Fibroblast of pulmonary artery (primary cell): ENCODE data around the gene KSR2.

Experiments
- DNase-seq: peaks from one replicate; pipeline ENCODE4 v3.0.0-alpha.2; 2010; ENCODE audit warnings: low read depth
- H3K4me3 ChIP-seq: replicated peaks from 2 replicates; pipeline ENCODE4 v1.5.1; 2011; ENCODE audit warnings: low read depth, mild to moderate bottlenecking, control low read depth, low read length, moderate library complexity
- CTCF ChIP-seq: IDR thresholded peaks from 2 replicates; pipeline ENCODE4 v1.5.1; 2011; ENCODE audit warnings: mild to moderate bottlenecking, control low read depth, low read length, inconsistent platforms; ENCODE audit errors: missing control alignments

KSR2 gene

GRCh38 chr12:117985182-117985581, 16.4 kb upstream of the KSR2 start:
- no peak for TF ChIP-seq CTCF
- no peak overlapping the region for H3K4me3 ChIP-seq
- no peak for DNase-seq

GRCh38 chr12:117981267-117981666, 12.5 kb upstream of the KSR2 start:
- TF ChIP-seq CTCF = no peak
- no peak overlapping the region for H3K4me3 ChIP-seq
- no peak for DNase-seq

GRCh38 chr12:117980616-117981015, 11.8 kb upstream of the KSR2 start:
- DNase-seq = no peak
- H3K4me3 ChIP-seq = no peak overlapping the region
- no peak for TF ChIP-seq CTCF

GRCh38 chr12:117977373-117977772, 8.6 kb upstream of the KSR2 start:
- no peak overlapping the region for H3K4me3 ChIP-seq
- TF ChIP-seq CTCF = no peak
- DNase-seq = no peak

GRCh38 chr12:117975006-117975405, 6.2 kb upstream of the KSR2 start:
- H3K4me3 ChIP-seq = no peak overlapping the region
- TF ChIP-seq CTCF = no peak
- DNase-seq = no peak

- no peak overlapping the region for H3K4me3 ChIP-seq
- DNase-seq = no peak
- TF ChIP-seq CTCF = no peak
These were observed 3.5 kb upstream of the KSR2 start for GRCh38 chr12:117972301-117972700.

GRCh38 chr12:117970334-117970733, 1.5 kb upstream of the KSR2 start:
- TF ChIP-seq CTCF = no peak
- DNase-seq = no peak
- no peak overlapping the region for H3K4me3 ChIP-seq
